AG04450 (cell line): ENCODE results near the gene DPP4. TPM values are rescaled to one million over a fixed set of nuclear protein-coding genes. Genes with fewer than 3 reads are reported as not detected.

Source experiments
- CTCF ChIA-PET: fragments of 300-600, 350-600 bp; formaldehyde crosslinking; extraction: SDS; loops from one replicate; lab custom pipeline; 2022; ENCODE audit warnings: antibody characterized with exemption, inconsistent platforms; lab: Charles Lee
- POLR2A ChIA-PET: fragments of 350-600 bp; formaldehyde crosslinking; extraction: SDS; loops from one replicate; lab custom pipeline; 2021; ENCODE audit warnings: antibody characterized with exemption, inconsistent platforms; lab: Yijun Ruan, JAX
- DNase-seq: peaks from one replicate; pipeline ENCODE4 v3.0.0-alpha.2; 2011; ENCODE audit warnings: low read depth, low spot score
- H3K27ac ChIP-seq: one replicate; pipeline ENCODE4 v1.5.1; 2012; ENCODE audit warnings: low read depth, low read length, control low read depth
- H3K27me3 ChIP-seq: one replicate; pipeline ENCODE4 v1.6.0; 2012; ENCODE audit warnings: low read length; ENCODE audit not compliant: control insufficient read depth, insufficient read depth
- H3K4me3 ChIP-seq: 2 replicates; pipeline ENCODE4 v1.5.1; 2011; ENCODE audit warnings: mild to moderate bottlenecking, low read depth, low read length, control low read depth
- H3K9me3 ChIP-seq: 2 replicates; pipeline ENCODE4 v1.5.1; 2012; ENCODE audit warnings: low read length; ENCODE audit not compliant: control insufficient read depth, insufficient read depth
- polyA plus RNA-seq: library from polyadenylated mRNA; depleted of rRNA; stranded (reverse); fragments of >200 nt; gene quantifications from 2 replicates; pipeline ENCODE4 v1.2.3, GENCODE V29; 2011
- TF ChIP-seq, protein P1 (sequence below): IDR thresholded peaks from 2 replicates; pipeline ENCODE4 v1.5.1; 2011; ENCODE audit warnings: low read depth, low read length, control low read depth, inconsistent platforms

DPP4 gene
- polyA plus RNA-seq, 1 experiment = 61.0 TPM

DNA sequence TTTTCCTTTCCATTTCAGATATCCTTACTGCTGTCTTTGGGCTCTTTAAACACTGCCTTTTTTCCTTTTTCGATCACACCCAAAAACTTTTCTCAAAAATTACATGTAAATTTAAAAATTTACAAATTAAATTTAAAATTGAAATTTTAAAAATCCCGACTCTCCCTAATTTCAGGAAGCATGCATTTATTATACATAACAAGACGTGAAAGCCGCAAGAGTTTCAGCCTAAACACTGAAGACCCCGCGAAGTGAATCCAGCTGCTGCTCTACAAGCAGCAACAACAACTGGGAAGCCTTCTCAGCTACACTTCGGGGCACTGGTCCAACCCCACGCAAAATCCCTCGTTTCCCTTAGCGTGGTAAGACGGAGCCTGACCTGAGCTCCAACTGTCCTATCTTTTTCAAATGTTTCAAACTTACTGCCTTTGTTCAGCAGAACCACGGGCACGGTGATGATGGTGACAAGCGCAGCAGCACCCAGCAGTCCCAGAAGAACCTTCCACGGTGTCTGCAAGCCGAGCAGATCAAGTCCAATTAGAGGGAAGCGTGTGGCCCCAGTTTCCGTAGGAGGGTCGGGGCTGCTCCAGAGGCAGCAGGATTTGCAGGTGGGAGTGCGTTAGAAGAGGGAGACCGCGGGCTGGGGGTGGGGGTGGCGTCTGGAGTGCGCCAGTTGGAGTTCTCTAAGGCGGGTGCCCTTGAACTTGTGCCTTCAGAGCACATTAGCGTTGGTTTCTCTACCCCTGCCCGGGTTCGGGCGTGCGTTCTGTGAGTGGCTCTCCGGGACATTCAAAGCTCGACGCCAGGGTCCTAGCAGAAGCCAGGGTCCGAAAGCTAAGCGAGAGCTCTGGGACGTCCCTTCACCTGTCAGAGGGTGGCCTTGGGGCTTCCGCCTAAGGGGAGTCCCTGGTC, 783 bp downstream of the DPP4 start:
- Histone ChIP-seq H3K9me3 (no peaks in the 10 kb centered on the region), H3K27ac (peak overlapping the region; percentile 85), H3K4me3 (peak overlapping the region; percentile 76), H3K27me3 (no peaks in the 10 kb centered on the region)
- ChIA-PET POLR2A (interaction anchor here (0.8 to 2.0 kb wide), 4 partner anchors 15 to 124 kb away, joined by 3 to 14 read pairs (median 4); no protein-coding TSS in a partner anchor), CTCF (interaction anchor here (1.1 to 1.4 kb wide), 4 partner anchors 49 to 225 kb away, joined by 3 to 5 read pairs (median 4); no protein-coding TSS in a partner anchor)
- DNase-seq = no peak
- TF ChIP-seq, protein P1, sequence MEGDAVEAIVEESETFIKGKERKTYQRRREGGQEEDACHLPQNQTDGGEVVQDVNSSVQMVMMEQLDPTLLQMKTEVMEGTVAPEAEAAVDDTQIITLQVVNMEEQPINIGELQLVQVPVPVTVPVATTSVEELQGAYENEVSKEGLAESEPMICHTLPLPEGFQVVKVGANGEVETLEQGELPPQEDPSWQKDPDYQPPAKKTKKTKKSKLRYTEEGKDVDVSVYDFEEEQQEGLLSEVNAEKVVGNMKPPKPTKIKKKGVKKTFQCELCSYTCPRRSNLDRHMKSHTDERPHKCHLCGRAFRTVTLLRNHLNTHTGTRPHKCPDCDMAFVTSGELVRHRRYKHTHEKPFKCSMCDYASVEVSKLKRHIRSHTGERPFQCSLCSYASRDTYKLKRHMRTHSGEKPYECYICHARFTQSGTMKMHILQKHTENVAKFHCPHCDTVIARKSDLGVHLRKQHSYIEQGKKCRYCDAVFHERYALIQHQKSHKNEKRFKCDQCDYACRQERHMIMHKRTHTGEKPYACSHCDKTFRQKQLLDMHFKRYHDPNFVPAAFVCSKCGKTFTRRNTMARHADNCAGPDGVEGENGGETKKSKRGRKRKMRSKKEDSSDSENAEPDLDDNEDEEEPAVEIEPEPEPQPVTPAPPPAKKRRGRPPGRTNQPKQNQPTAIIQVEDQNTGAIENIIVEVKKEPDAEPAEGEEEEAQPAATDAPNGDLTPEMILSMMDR = no peak

DNA sequence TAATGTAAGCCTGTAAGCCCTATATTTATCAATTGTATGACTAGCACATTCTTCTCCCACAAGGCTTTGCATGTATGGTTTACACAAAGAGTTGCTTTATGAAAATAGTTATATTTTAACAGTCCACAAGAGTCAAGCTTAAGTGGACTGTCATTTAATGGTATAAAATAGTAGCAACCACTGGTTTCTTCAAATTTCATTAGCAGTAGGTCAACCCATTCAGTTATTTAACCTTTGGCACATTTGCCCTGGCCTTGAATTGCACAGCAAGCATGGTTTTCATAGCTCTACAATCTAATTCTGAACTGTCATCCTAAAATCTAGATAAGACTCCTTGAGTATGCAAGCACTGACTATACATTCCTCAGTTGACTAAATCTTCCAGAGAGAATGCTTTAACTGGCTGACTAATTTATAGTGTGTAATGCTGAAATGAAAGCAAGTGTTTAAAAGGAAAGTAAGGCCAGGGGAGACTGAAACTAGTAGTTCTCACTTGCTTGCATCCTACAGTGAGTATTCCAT, 1.8 kb downstream of the DPP4 start:
- TF ChIP-seq, protein P1 = no peak
- POLR2A ChIA-PET = interaction anchor here (1.0 to 2.0 kb wide), 5 partner anchors 16 to 170 kb away, joined by 3 to 14 read pairs (median 4); partner anchors contain the start of gene FAP
- Histone ChIP-seq H3K9me3 (no peaks in the 10 kb centered on the region), H3K27ac (peak overlapping the region; percentile 47), H3K4me3 (peak overlapping the region; percentile 76), H3K27me3 (no peaks in the 10 kb centered on the region)
- peak; percentile 57 for DNase-seq
- CTCF ChIA-PET = interaction anchor here (1.1 kb wide), 1 partner anchor 53 kb away, joined by 4 read pairs; no protein-coding TSS in a partner anchor

DNA sequence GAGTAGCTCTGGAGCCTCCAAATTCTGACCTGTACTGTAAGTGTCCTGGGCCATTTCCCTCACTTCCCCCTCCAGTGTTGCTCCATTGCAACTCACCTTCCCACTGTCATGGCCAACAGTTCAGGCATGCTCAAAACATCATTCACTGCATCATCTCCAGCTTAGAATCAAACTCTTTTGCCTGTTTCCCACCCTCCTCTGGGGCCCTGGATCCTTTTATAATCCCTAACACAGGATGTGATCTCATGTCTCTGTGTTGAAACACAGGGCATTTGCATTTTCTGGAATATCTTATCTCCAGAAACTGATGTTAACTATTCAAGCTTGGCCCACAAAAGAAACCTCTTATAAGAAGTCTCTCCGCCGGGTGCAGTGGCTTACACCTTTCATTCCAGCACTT, 3.0 kb downstream of the DPP4 start:
- CTCF ChIA-PET = interaction anchor here (0.6 kb wide), 1 partner anchor 46 kb away, joined by 4 read pairs; no protein-coding TSS in a partner anchor
- no peak for DNase-seq
- H3K4me3 ChIP-seq = no peak overlapping the region

DNA sequence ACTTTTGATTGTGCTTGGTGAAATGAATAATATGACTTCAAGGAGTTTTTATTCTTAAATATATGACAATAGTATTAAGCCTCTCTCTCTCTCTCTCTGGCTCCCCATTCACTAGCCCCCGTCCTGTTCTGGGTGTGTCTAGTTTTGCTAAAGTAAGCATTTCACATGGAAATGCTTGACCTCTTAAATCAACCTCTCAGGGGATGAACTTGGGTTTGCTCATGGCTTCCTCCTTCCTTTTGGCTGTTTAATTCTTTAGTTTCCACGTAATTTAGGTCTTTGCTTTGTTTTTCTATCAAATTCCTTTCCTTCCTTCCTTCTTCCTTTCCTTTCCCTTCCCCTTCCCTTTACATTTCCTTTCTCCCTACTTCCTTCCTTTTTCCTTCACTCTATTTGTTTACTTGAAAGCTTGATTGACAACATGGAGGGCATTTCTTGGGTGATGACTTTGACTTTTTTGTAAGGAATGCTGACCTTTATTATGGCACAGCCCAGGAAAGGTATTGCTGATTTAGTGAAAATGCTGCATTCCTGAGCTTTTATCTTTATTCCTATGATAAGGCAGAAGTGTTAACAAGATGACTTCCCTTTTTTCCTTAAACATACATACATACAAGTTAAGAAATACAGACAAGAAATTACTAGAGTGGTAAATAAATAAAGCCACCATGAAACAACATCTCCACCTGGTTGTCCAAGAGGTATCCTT, 3.6 kb downstream of the DPP4 start:
- ChIA-PET CTCF (interaction anchor here (0.6 kb wide), 1 partner anchor 47 kb away, joined by 4 read pairs; no protein-coding TSS in a partner anchor), POLR2A (no interaction called here)
- DNase-seq = no peak
- H3K27me3 ChIP-seq = no peaks in the 10 kb centered on the region
- H3K27ac ChIP-seq = no peak overlapping the region
- no peaks in the 10 kb centered on the region for H3K9me3 ChIP-seq
- TF ChIP-seq, protein P1 = no peak
- no peak overlapping the region for H3K4me3 ChIP-seq

More for the DNA sequence above, 3.0 kb downstream of the DPP4 start:
- Histone ChIP-seq H3K27me3 (no peaks in the 10 kb centered on the region), H3K27ac (no peak overlapping the region), H3K9me3 (no peaks in the 10 kb centered on the region)
- POLR2A ChIA-PET = interaction anchor here (1.3 kb wide), 1 partner anchor 172 kb away, joined by 7 read pairs; the partner anchor contains the start of gene FAP
- TF ChIP-seq, protein P1 = no peak
